ENCODE data around the gene FNTB.

FNTB gene

GRCh38 chr14:65001723-65002122, 15.0 kb downstream of the FNTB start:
- H3K4me3 ChIP-seq (replicated peaks; ENCODE audit: low read depth, low read length) = no peak overlapping the region
- no peak for DNase-seq (ENCODE audit: extremely low read depth, insufficient read length)
- H3K27me3 ChIP-seq (replicated peaks; ENCODE audit: control insufficient read depth, insufficient read depth, low read length) = no peaks in the 10 kb centered on the region
- H3K36me3 ChIP-seq (ENCODE audit: control insufficient read depth, insufficient read depth, low read length) = no peaks in the 10 kb centered on the region; the same call in 1 of the 2 replicates
- TF ChIP-seq CTCF (IDR thresholded peaks at IDR 0.05; ENCODE audit: insufficient read depth, low read length, poor library complexity, severe bottlenecking) = no peak

GRCh38 chr14:65002586-65003210, 16.0 kb downstream of the FNTB start:
- DNase-seq (ENCODE audit: extremely low read depth, insufficient read length) = no peak
- no peak overlapping the region; the same call in 1 of the 2 replicates for H3K4me3 ChIP-seq (replicated peaks; ENCODE audit: low read depth, low read length)
- H3K27me3 ChIP-seq (replicated peaks; ENCODE audit: control insufficient read depth, insufficient read depth, low read length) = no peaks in the 10 kb centered on the region
- no peaks in the 10 kb centered on the region; the same call in 1 of the 2 replicates for H3K36me3 ChIP-seq (ENCODE audit: control insufficient read depth, insufficient read depth, low read length)
- no peak for TF ChIP-seq CTCF (IDR thresholded peaks at IDR 0.05; ENCODE audit: insufficient read depth, low read length, poor library complexity, severe bottlenecking)

GRCh38 chr14:65003394-65003793, 16.7 kb downstream of the FNTB start:
- no peak for TF ChIP-seq CTCF (IDR thresholded peaks at IDR 0.05; ENCODE audit: insufficient read depth, low read length, poor library complexity, severe bottlenecking)
- DNase-seq (ENCODE audit: extremely low read depth, insufficient read length) = no peak
- Histone ChIP-seq H3K27me3 (replicated peaks; ENCODE audit: control insufficient read depth, insufficient read depth, low read length) (no peaks in the 10 kb centered on the region), H3K4me3 (replicated peaks; ENCODE audit: low read depth, low read length) (no peak overlapping the region), H3K36me3 (ENCODE audit: control insufficient read depth, insufficient read depth, low read length) (no peaks in the 10 kb centered on the region; the same call in 1 of the 2 replicates)

- no peak for DNase-seq (ENCODE audit: extremely low read depth, insufficient read length)
- Histone ChIP-seq H3K27me3 (replicated peaks; ENCODE audit: control insufficient read depth, insufficient read depth, low read length) (no peaks in the 10 kb centered on the region), H3K36me3 (ENCODE audit: control insufficient read depth, insufficient read depth, low read length) (peaks cover 1% of the 10 kb centered on the region; the same call in 1 of the 2 replicates), H3K4me3 (replicated peaks; ENCODE audit: low read depth, low read length) (no peak overlapping the region)
- TF ChIP-seq CTCF (IDR thresholded peaks at IDR 0.05; ENCODE audit: insufficient read depth, low read length, poor library complexity, severe bottlenecking) = no peak
Observed at GRCh38 chr14:65006261-65006721, 19.6 kb downstream of the FNTB start.

- TF ChIP-seq CTCF (IDR thresholded peaks at IDR 0.05; ENCODE audit: insufficient read depth, low read length, poor library complexity, severe bottlenecking) = no peak
- no peak for DNase-seq (ENCODE audit: extremely low read depth, insufficient read length)
Observed at GRCh38 chr14:65007202-65007601, 20.5 kb downstream of the FNTB start.

More at GRCh38 chr14:65007202-65007601, 20.5 kb downstream of the FNTB start:
- H3K27me3 ChIP-seq (replicated peaks; ENCODE audit: control insufficient read depth, insufficient read depth, low read length) = no peaks in the 10 kb centered on the region
- H3K4me3 ChIP-seq (replicated peaks; ENCODE audit: low read depth, low read length) = no peak overlapping the region
- H3K36me3 ChIP-seq (ENCODE audit: control insufficient read depth, insufficient read depth, low read length) = peaks cover 1% of the 10 kb centered on the region
